A172 (cell line): ENCODE measurements around the gene GRPR. TPM values are rescaled to one million over a fixed set of nuclear protein-coding genes. Genes with fewer than 3 reads are reported as not detected.
"Not testable (repeated sequence)": the region's sequence is repeated elsewhere in the genome, so short reads cannot be mapped to it uniquely, and the experiment has no call there.

Source experiments
- DNase-seq: peaks from one replicate; pipeline ENCODE4 v3.0.0-alpha.2; 2015; ENCODE audit warnings: low spot score
- total RNA-seq: library from RNA; depleted of rRNA; stranded (reverse); fragments of >200 nt; shearing (Covaris generic); gene quantifications from 2 replicates; pipeline ENCODE4 v1.2.3, GENCODE V29; 2014

Gene GRPR
- total RNA-seq, 1 experiment from 2014 or later = 1.2 TPM

GRCh38 chrX:16137416-16138107 lies 14.2 kb downstream of the GRPR start:
- no peak for DNase-seq

GRCh38 chrX:16138108-16138427 lies 14.7 kb downstream of the GRPR start:
- no peak for DNase-seq

- DNase-seq = no peak
Measured at GRCh38 chrX:16140448-16140847, 17.1 kb downstream of the GRPR start.

- no peak for DNase-seq
Measured at GRCh38 chrX:16140983-16141382, 17.6 kb downstream of the GRPR start.

GRCh38 chrX:16141422-16142245 lies 18.3 kb downstream of the GRPR start:
- DNase-seq = no peak

GRCh38 chrX:16142246-16142558 lies 18.8 kb downstream of the GRPR start:
- no peak for DNase-seq

- no peak for DNase-seq
Measured at GRCh38 chrX:16143968-16144367, 20.6 kb downstream of the GRPR start.

GRCh38 chrX:16144420-16144819 lies 21.1 kb downstream of the GRPR start:
- no peak for DNase-seq

- DNase-seq = not testable (repeated sequence)
Measured at GRCh38 chrX:16145093-16145492, 21.7 kb downstream of the GRPR start.

- DNase-seq = no peak
Measured at GRCh38 chrX:16145656-16146055, 22.3 kb downstream of the GRPR start.

GRCh38 chrX:16148896-16149295 lies 25.5 kb downstream of the GRPR start:
- peak; percentile 82 for DNase-seq

GRCh38 chrX:16155581-16156096 lies 32.3 kb downstream of the GRPR start:
- no peak for DNase-seq

GRCh38 chrX:16156692-16157331 lies 33.4 kb downstream of the GRPR start:
- no peak for DNase-seq

- DNase-seq = peak; percentile 98
Measured at GRCh38 chrX:16160729-16161128, 37.4 kb downstream of the GRPR start.

- not testable (repeated sequence) for DNase-seq
Measured at GRCh38 chrX:16161173-16161572, 37.8 kb downstream of the GRPR start.

GRCh38 chrX:16162391-16162790 lies 39.0 kb downstream of the GRPR start:
- no peak for DNase-seq

- DNase-seq = no peak
Measured at GRCh38 chrX:16164748-16165147, 41.4 kb downstream of the GRPR start.

- DNase-seq = no peak
Measured at GRCh38 chrX:16167181-16167580, 43.8 kb downstream of the GRPR start, which contains the start of gene MAGEB17. Gene MAGEB17 (plus strand): TSS chrX:16167481. CDS start chrX:16170383, 2,902 bp downstream.

GRCh38 chrX:16171039-16171438 lies 47.7 kb downstream of the GRPR start:
- no peak for DNase-seq

- DNase-seq = no peak
Measured at GRCh38 chrX:16171944-16172343, 48.6 kb downstream of the GRPR start.

- DNase-seq = no peak
Measured at GRCh38 chrX:16172391-16172790, 49.0 kb downstream of the GRPR start.

- no peak for DNase-seq
Measured at GRCh38 chrX:16175329-16176061, 52.1 kb downstream of the GRPR start.
